PFSK-1 (cell line): ENCODE data around the gene MMUT.

Experiments used
- FOXP2 ChIP-seq: optimal IDR thresholded peaks from 2 replicates; pipeline ENCODE3; 2011; ENCODE audit warnings: borderline replicate concordance, control low read depth, inconsistent platforms; ENCODE audit not compliant: insufficient read depth; ENCODE audit errors: extremely low read length, extremely low read depth
- POLR2AphosphoS5 ChIP-seq: IDR thresholded peaks from 2 replicates; pipeline ENCODE4 v1.6.1; 2012; ENCODE audit warnings: low read depth, mild to moderate bottlenecking, control low read depth, low read length, moderate library complexity
- SIN3A ChIP-seq: IDR thresholded peaks from 2 replicates; pipeline ENCODE4 v1.6.1; 2012; ENCODE audit warnings: mild to moderate bottlenecking, low read length, moderate library complexity, borderline replicate concordance; ENCODE audit not compliant: insufficient read depth
- TAF1 ChIP-seq: IDR thresholded peaks from 2 replicates; pipeline ENCODE4 v1.6.1; 2012; ENCODE audit warnings: low read length, control low read depth, borderline replicate concordance; ENCODE audit not compliant: insufficient read depth
- TF ChIP-seq, protein P1 (sequence below), 2 experiments: IDR thresholded peaks; 2 replicates each; pipeline versions ENCODE4 v1.6.1 to v1.8.0; 2011 to 2012; ENCODE audit warnings: low read depth in 2 of 2, low read length in 2 of 2, control low read depth in 1 of 2, inconsistent platforms in 1 of 2, mild to moderate bottlenecking in 1 of 2, moderate library complexity in 1 of 2; ENCODE audit not compliant: insufficient read depth in 1 of 2

MMUT gene

DNA sequence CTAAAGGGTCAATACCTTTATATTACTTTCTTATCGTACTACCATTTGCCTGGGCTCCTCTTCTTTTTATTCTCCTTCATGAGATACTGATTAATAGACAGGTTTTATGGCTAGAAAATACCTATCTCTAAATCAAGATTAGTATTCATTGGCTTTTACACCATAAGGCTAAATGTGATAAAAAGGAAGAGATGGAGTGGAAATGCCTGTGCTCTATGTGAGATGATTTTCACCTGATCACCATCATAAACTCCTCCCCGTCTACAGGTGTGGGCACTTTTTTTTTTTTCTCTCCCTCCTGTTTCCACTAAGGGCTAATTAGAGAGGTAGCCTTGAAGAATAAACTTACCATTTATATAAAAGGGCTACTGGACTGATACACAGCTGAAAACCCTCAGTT, 36.6 kb upstream of the MMUT start, which contains the start of gene GLYATL3:
Gene GLYATL3 (plus strand): TSS at position 301 of the 400 bp plus-strand sequence. CDS start 12,068 bp downstream, outside the sequence.
- TF ChIP-seq POLR2AphosphoS5 (no peak), SIN3A (no peak), FOXP2 (no peak), TAF1 (no peak)
- TF ChIP-seq, protein P1, sequence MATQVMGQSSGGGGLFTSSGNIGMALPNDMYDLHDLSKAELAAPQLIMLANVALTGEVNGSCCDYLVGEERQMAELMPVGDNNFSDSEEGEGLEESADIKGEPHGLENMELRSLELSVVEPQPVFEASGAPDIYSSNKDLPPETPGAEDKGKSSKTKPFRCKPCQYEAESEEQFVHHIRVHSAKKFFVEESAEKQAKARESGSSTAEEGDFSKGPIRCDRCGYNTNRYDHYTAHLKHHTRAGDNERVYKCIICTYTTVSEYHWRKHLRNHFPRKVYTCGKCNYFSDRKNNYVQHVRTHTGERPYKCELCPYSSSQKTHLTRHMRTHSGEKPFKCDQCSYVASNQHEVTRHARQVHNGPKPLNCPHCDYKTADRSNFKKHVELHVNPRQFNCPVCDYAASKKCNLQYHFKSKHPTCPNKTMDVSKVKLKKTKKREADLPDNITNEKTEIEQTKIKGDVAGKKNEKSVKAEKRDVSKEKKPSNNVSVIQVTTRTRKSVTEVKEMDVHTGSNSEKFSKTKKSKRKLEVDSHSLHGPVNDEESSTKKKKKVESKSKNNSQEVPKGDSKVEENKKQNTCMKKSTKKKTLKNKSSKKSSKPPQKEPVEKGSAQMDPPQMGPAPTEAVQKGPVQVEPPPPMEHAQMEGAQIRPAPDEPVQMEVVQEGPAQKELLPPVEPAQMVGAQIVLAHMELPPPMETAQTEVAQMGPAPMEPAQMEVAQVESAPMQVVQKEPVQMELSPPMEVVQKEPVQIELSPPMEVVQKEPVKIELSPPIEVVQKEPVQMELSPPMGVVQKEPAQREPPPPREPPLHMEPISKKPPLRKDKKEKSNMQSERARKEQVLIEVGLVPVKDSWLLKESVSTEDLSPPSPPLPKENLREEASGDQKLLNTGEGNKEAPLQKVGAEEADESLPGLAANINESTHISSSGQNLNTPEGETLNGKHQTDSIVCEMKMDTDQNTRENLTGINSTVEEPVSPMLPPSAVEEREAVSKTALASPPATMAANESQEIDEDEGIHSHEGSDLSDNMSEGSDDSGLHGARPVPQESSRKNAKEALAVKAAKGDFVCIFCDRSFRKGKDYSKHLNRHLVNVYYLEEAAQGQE (IDR thresholded peaks at IDR 0.05; ENCODE audit: insufficient read depth in 1 of 2, low read depth in 2 of 2, low read length in 2 of 2), result no peak

DNA sequence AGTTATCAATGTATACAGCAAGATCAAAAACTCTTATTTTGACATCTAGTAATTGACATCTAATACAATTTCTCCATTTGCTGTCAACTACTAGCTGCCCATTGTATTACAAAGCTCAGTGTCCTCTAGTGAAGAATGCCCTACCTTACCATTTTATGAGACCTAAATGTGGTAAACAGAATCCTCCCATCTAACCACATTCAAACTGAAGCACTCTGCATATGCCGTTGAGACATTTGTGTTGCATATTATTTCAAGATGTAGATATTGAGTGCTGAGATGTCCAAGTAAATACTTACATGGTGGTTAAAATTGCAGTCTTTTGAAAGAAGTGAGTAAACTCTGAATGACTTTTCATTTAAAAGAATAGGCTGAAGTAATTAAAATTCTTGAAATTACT, 36.1 kb upstream of the MMUT start:
- TF ChIP-seq POLR2AphosphoS5, result no peak
- TF ChIP-seq FOXP2, result no peak
- no peak for TF ChIP-seq SIN3A
- TF ChIP-seq, protein P1 (IDR thresholded peaks at IDR 0.05; ENCODE audit: insufficient read depth in 1 of 2, low read depth in 2 of 2, low read length in 2 of 2), result no peak
- TF ChIP-seq TAF1, result no peak

DNA sequence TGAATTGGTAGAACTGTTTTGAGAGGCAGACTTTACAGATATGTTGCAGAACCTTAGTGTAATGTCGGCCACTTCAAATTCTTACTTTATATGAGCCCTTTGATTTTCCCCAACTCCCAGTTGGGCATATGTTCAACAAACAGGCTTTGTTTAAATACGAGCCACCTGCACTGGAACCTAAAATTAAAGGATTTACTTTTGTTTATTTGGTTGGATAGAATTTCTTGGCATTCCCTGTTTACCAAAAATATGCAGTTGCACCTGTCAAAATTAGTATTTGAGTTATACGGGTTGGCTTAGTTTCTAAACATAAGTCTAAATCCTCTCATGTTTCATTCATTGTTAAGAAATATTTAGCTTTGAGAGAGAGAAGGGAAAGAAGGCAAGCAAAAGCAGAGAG, 34.3 kb upstream of the MMUT start:
- TF ChIP-seq POLR2AphosphoS5 (no peak), FOXP2 (no peak)

DNA sequence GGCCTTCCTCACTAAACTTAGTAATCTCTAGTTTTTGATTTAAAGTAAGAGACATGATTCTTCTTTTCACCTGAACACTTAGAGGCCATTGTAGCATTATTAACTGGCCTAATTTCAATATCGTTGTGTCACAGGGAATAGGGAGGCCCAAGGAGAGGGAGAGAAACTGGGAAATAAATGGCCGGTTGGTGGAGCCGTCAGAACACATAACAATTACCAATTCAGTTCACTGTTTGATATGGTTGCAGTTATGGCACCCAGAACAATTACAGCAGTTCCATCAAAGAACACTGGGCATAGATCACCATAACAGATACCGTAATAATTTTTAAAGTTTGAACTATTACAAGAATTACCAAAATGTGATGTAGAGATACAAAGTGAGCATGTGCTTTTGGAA, 27.6 kb upstream of the MMUT start:
- no peak for TF ChIP-seq TAF1
- no peak for TF ChIP-seq FOXP2
- no peak for TF ChIP-seq SIN3A
- TF ChIP-seq POLR2AphosphoS5, result no peak
- TF ChIP-seq, protein P1 (IDR thresholded peaks at IDR 0.05; ENCODE audit: insufficient read depth in 1 of 2, low read depth in 2 of 2, low read length in 2 of 2), result no peak

DNA sequence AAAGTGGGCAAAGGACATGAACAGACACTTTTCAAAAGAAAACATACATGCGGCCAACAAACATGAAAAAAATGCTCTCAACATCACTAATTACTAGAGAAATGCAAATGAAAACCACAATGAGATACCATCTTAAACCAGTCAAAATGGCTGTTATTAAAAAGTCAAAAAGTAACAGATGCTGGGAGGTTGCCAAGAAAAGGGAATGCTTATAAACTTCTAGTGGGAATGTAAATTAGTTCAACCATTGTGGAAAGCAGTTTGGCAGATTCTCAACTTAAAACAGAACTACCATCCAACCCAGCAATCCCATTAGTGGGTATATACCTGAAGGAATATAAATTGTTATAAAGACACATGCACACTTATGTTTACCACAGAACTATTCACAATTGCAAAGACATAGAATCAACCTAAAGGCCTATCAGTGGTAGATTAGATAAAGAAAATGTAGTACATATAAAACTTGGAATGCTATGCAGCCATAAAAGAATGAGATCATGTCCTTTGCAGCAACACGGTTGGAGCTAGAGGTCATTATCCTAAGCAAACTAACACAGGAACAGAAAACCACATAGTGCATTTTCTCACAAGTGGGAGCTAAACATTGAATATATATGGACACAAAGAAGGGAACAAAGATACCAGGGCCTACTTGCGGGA, 16.4 kb upstream of the MMUT start:
- no peak for TF ChIP-seq SIN3A
- TF ChIP-seq FOXP2, result no peak
- TF ChIP-seq, protein P1 (IDR thresholded peaks at IDR 0.05; ENCODE audit: insufficient read depth in 1 of 2, low read depth in 2 of 2, low read length in 2 of 2), result no peak
